ENCODE measurements around the gene ELMO1. TPM values are rescaled to one million over a fixed set of nuclear protein-coding genes. Genes with fewer than 3 reads are reported as not detected.

Gene ELMO1
- total RNA-seq, 1 experiment from 2014 or later = 7.8 TPM

DNA sequence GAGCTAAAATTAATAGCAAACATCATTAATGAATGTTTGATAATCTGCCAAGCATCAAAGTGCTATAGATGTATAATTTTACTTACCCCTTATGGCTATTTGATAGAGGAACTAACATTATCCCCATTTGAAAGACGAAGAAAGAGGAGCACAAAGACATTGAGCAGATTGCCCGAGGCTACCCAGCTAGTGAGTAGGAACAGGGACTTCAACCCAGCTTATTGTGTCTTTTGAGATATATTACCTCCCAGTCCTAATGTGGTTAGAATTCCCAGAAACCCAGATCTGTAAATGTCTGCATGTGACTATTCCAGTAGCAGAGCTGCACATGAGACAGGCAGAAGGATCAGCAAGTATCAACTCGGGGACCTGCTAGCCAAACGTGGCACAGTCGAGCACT, 564.3 kb downstream of the ELMO1 start:
- no peaks in the 10 kb centered on the region for H3K27me3 ChIP-seq (ENCODE audit: insufficient read depth, low read length)
- WGBS (ENCODE audit: extremely low coverage, insufficient read length, low lambda C conversion rate) = no CpG with 5 or more reads among the region's 5 CpGs
- H2AK5ac ChIP-seq (ENCODE audit: insufficient read length, low read length) = no peak overlapping the region

More for the DNA sequence above, 564.3 kb downstream of the ELMO1 start:
- no peak overlapping the region for H3K4ac ChIP-seq (ENCODE audit: low read depth, low read length)
- no peak overlapping the region for H2AFZ ChIP-seq (ENCODE audit: low read length)
- H4K20me1 ChIP-seq (ENCODE audit: control insufficient read depth, insufficient read depth, insufficient read length) = no peaks in the 10 kb centered on the region
- H2BK12ac ChIP-seq (ENCODE audit: insufficient read length, low read depth, low read length) = no peak overlapping the region
- Mint-ChIP-seq H3K27me3 (ENCODE audit: low read depth) (no peaks in the 10 kb centered on the region), H3K4me1 (no peaks in the 10 kb centered on the region), H3K27ac (no peak overlapping the region), H3K4me3 (no peak overlapping the region), H3K36me3 (ENCODE audit: insufficient read depth in 1 of 3, low read depth in 3 of 3) (no peaks in the 10 kb centered on the region; a peak in 1 of 7 replicates), H3K9me3 (no peaks in the 10 kb centered on the region)
- no peak overlapping the region for H2BK15ac ChIP-seq (ENCODE audit: low read depth, low read length)
- no peaks in the 10 kb centered on the region for H3K23me2 ChIP-seq (ENCODE audit: insufficient read length, low read depth, low read length, poor library complexity, severe bottlenecking)
- no peak overlapping the region for H3T11ph ChIP-seq (ENCODE audit: low read length)
- no peak overlapping the region for H4K91ac ChIP-seq (ENCODE audit: insufficient read length, low read depth, low read length)
- no peak overlapping the region for H3K4me2 ChIP-seq (ENCODE audit: insufficient read depth, insufficient read length, low read length)
- no peak overlapping the region for H4K5ac ChIP-seq (ENCODE audit: insufficient read length, low read depth, low read length)
- H3K27ac ChIP-seq (ENCODE audit: insufficient read length, low read depth, low read length) = no peak overlapping the region
- H2BK5ac ChIP-seq (ENCODE audit: insufficient read length, low read length) = no peak overlapping the region
- H3K9me3 ChIP-seq (ENCODE audit: control insufficient read depth, low read depth, low read length) = no peaks in the 10 kb centered on the region
- no peaks in the 10 kb centered on the region for H3K4me1 ChIP-seq (ENCODE audit: insufficient read depth, low read length)
- H3K18ac ChIP-seq (ENCODE audit: insufficient read length, low read depth, low read length) = no peak overlapping the region
- no peak for DNase-seq
- H4K8ac ChIP-seq (replicated peaks; ENCODE audit: insufficient read length, low read depth, low read length) = no peak overlapping the region
- H2BK20ac ChIP-seq (ENCODE audit: low read depth, low read length, poor library complexity, severe bottlenecking) = no peak overlapping the region
- H3K56ac ChIP-seq (ENCODE audit: insufficient read length, low read depth, low read length) = no peak overlapping the region
- no peak overlapping the region for H3K9ac ChIP-seq (ENCODE audit: extremely low read depth, insufficient read length, low read length)
- H3K79me2 ChIP-seq (ENCODE audit: insufficient read depth, low read length) = no peaks in the 10 kb centered on the region
- no peak overlapping the region for H2BK120ac ChIP-seq (ENCODE audit: low read depth, low read length, poor library complexity, severe bottlenecking)
- H3K14ac ChIP-seq (ENCODE audit: insufficient read depth, low read length) = no peak overlapping the region
- no peak for TF ChIP-seq CTCF (conservative IDR thresholded peaks at IDR 0.05)
- no peak overlapping the region for H3K23ac ChIP-seq (ENCODE audit: insufficient read length, low read depth, low read length)
- H3K79me1 ChIP-seq (ENCODE audit: insufficient read depth, low read depth, low read length, poor library complexity, severe bottlenecking) = no peaks in the 10 kb centered on the region
